Suprapubic skin (tissue), 4 donors: ENCODE measurements around the gene BTNL9. TPM values are rescaled to one million over a fixed set of nuclear protein-coding genes. Genes with fewer than 3 reads are reported as not detected.

Source experiments
- DNase-seq, 2 donors: peaks; one replicate each; pipeline ENCODE4 v3.0.0-alpha.2; 2019; ENCODE audit warnings: low spot score in 2 of 2
- H3K27ac ChIP-seq: fragments of 200-600 bp; sonication (generic); one replicate; pipeline ENCODE4 v1.5.1; 2019
- H3K27me3 ChIP-seq: fragments of 200-600 bp; sonication (generic); one replicate; pipeline ENCODE4 v1.5.1; 2019
- H3K36me3 ChIP-seq: fragments of 200-600 bp; sonication (generic); one replicate; pipeline ENCODE4 v1.5.1; 2019
- H3K4me1 ChIP-seq: fragments of 200-600 bp; sonication (generic); one replicate; pipeline ENCODE4 v1.5.1; 2019
- H3K4me3 ChIP-seq: fragments of 200-600 bp; sonication (generic); one replicate; pipeline ENCODE4 v1.5.1; 2019; ENCODE audit warnings: mild to moderate bottlenecking
- H3K9me3 ChIP-seq: fragments of 200-600 bp; sonication (generic); one replicate; pipeline ENCODE4 v1.5.1; 2019
- CTCF ChIP-seq, 2 donors: fragments of 200-600 bp in 1 of 2; fragments of 450-650 bp in 1 of 2; sonication (generic) in 1 of 2; IDR thresholded peaks; one replicate each; pipeline ENCODE4 v1.5.1; 2016 to 2019; ENCODE audit warnings: antibody characterized with exemption in 2 of 2, mild to moderate bottlenecking in 1 of 2, moderate library complexity in 1 of 2
- EP300 ChIP-seq: sonication (generic); formaldehyde crosslinking; IDR thresholded peaks from one replicate; pipeline ENCODE4 v1.6.1; 2017; ENCODE audit warnings: antibody characterized with exemption
- POLR2A ChIP-seq, 2 donors: fragments of 450-650 bp; IDR thresholded peaks; one replicate each; pipeline ENCODE4 v1.6.1; 2017; ENCODE audit warnings: antibody characterized with exemption in 2 of 2, mild to moderate bottlenecking in 2 of 2, moderate library complexity in 2 of 2
- POLR2AphosphoS5 ChIP-seq, 3 donors: sonication (generic); formaldehyde crosslinking; IDR thresholded peaks; one replicate each; pipeline ENCODE4 v1.6.1; 2017; ENCODE audit warnings: antibody characterized with exemption in 3 of 3
- WGBS: methylation state at CpG from one replicate; pipeline ENCODE4 v1.1.5; 2018; 5-methylcytosine and 5-hydroxymethylcytosine counted together
- total RNA-seq, 4 donors: library from RNA; depleted of rRNA; stranded (reverse); fragments of >200 nt; gene quantifications; one replicate each; pipeline ENCODE4 v1.1.0, GENCODE V29; 2016

BTNL9 gene
- total RNA-seq, 4 donors from 2014 or later: 13.4 to 98.3 (median 27.7) TPM

GRCh38 chr5:181041043-181041442, 977 bp downstream of the BTNL9 start:
- DNase-seq: no peak
- H3K27me3 ChIP-seq: peaks cover 62% of the 10 kb centered on the region
- H3K9me3 ChIP-seq: peaks cover 3% of the 10 kb centered on the region
- TF ChIP-seq POLR2A (IDR thresholded peaks at IDR 0.05): no peak
- no peak for TF ChIP-seq POLR2AphosphoS5 (IDR thresholded peaks at IDR 0.05)
- no peak for TF ChIP-seq EP300
- no peak for TF ChIP-seq CTCF (IDR thresholded peaks at IDR 0.05)
- H3K4me1 ChIP-seq: no peaks in the 10 kb centered on the region
- no peak overlapping the region for H3K27ac ChIP-seq
- WGBS: 48% methylated on average over 6 of the region's 6 CpGs
- H3K36me3 ChIP-seq: no peaks in the 10 kb centered on the region
- peak overlapping the region; percentile 20 for H3K4me3 ChIP-seq

- TF ChIP-seq CTCF (IDR thresholded peaks at IDR 0.05) (no peak), POLR2AphosphoS5 (IDR thresholded peaks at IDR 0.05) (no peak)
- H3K4me1 ChIP-seq: no peaks in the 10 kb centered on the region
- H3K27ac ChIP-seq: peak overlapping the region; percentile 14
- H3K36me3 ChIP-seq: no peaks in the 10 kb centered on the region
- H3K27me3 ChIP-seq: peaks cover 63% of the 10 kb centered on the region
- DNase-seq: peak in 1 of 2 donors; percentile 27
- 56% methylated on average over 15 of the region's 15 CpGs for WGBS
- H3K4me3 ChIP-seq: no peak overlapping the region
- peaks cover 3% of the 10 kb centered on the region for H3K9me3 ChIP-seq
Measured at GRCh38 chr5:181042036-181042713, 2.1 kb downstream of the BTNL9 start.

- TF ChIP-seq POLR2AphosphoS5 (IDR thresholded peaks at IDR 0.05) (no peak), EP300 (no peak), CTCF (IDR thresholded peaks at IDR 0.05) (no peak), POLR2A (IDR thresholded peaks at IDR 0.05) (no peak)
- H3K36me3 ChIP-seq: no peaks in the 10 kb centered on the region
- DNase-seq: peak in 1 of 2 donors; percentile 31
- peaks cover 3% of the 10 kb centered on the region for H3K9me3 ChIP-seq
- WGBS: 64% methylated on average over 11 of the region's 11 CpGs
- H3K4me1 ChIP-seq: no peaks in the 10 kb centered on the region
- H3K27me3 ChIP-seq: peaks cover 68% of the 10 kb centered on the region
- no peak overlapping the region for H3K27ac ChIP-seq
- no peak overlapping the region for H3K4me3 ChIP-seq
Measured at GRCh38 chr5:181042722-181043121, 2.7 kb downstream of the BTNL9 start.

GRCh38 chr5:181043285-181044092, 3.4 kb downstream of the BTNL9 start:
- DNase-seq: peak in 1 of 2 donors; percentile 49
- no peaks in the 10 kb centered on the region for H3K4me1 ChIP-seq
- peaks cover 74% of the 10 kb centered on the region for H3K27me3 ChIP-seq
- peaks cover 3% of the 10 kb centered on the region for H3K9me3 ChIP-seq
- WGBS: 65% methylated on average over 12 of the region's 12 CpGs
- TF ChIP-seq CTCF (IDR thresholded peaks at IDR 0.05): no peak
- no peak for TF ChIP-seq EP300
- no peak for TF ChIP-seq POLR2A (IDR thresholded peaks at IDR 0.05)
- TF ChIP-seq POLR2AphosphoS5 (IDR thresholded peaks at IDR 0.05): no peak
- H3K36me3 ChIP-seq: no peaks in the 10 kb centered on the region
- no peak overlapping the region for H3K4me3 ChIP-seq
- no peak overlapping the region for H3K27ac ChIP-seq

GRCh38 chr5:181044093-181044599, 4.1 kb downstream of the BTNL9 start:
- no peaks in the 10 kb centered on the region for H3K4me1 ChIP-seq
- H3K36me3 ChIP-seq: no peaks in the 10 kb centered on the region
- peaks cover 3% of the 10 kb centered on the region for H3K9me3 ChIP-seq
- H3K4me3 ChIP-seq: no peak overlapping the region
- H3K27me3 ChIP-seq: peaks cover 74% of the 10 kb centered on the region
- DNase-seq: peak in 1 of 2 donors; percentile 37
- peak overlapping the region; percentile 8 for H3K27ac ChIP-seq
- WGBS: 82% methylated on average over 10 of the region's 10 CpGs
- TF ChIP-seq EP300 (no peak), CTCF (IDR thresholded peaks at IDR 0.05) (no peak), POLR2AphosphoS5 (IDR thresholded peaks at IDR 0.05) (no peak), POLR2A (IDR thresholded peaks at IDR 0.05) (no peak)
